Stimulated activated CD4-positive, alpha-beta T cell treated with anti-CD3 and anti-CD28 coated beads, Interleukin-15, amount 100 ng/mL, for 48 hours (primary cell): Measurements from ENCODE around the gene NISCH.
A peak's percentile ranks its signal among the peaks of the same experiment; 100 is the strongest.

Source experiments
- DNase-seq, 2 donors: peaks; one replicate each; pipeline ENCODE4 v3.0.0-alpha.2; 2020; ENCODE audit warnings: low read depth in 2 of 2

Gene NISCH

GRCh38 chr3:52455283-52456168, at the start of gene NISCH:
NISCH (plus strand) TSS chr3:52455604; CDS start chr3:52455642, 38 bp downstream.
- DNase-seq = peak; percentile 89 to 96

- DNase-seq = no peak
These were observed 49.2 kb upstream of the NISCH start for GRCh38 chr3:52406231-52406661.

- DNase-seq = no peak
These were observed 48.5 kb upstream of the NISCH start for GRCh38 chr3:52406791-52407510.

GRCh38 chr3:52407779-52408178, 47.6 kb upstream of the NISCH start:
- no peak for DNase-seq

GRCh38 chr3:52408466-52408865, 46.9 kb upstream of the NISCH start:
- no peak for DNase-seq

- DNase-seq = no peak
These were observed 39.6 kb upstream of the NISCH start for GRCh38 chr3:52415800-52416199.

GRCh38 chr3:52420388-52420787, 35.0 kb upstream of the NISCH start:
- DNase-seq = no peak

GRCh38 chr3:52422669-52423068, 32.7 kb upstream of the NISCH start:
- no peak for DNase-seq

- DNase-seq = no peak
These were observed 32.2 kb upstream of the NISCH start for GRCh38 chr3:52423173-52423572.

- DNase-seq = no peak
These were observed 27.0 kb upstream of the NISCH start for GRCh38 chr3:52428151-52429005.

- DNase-seq = no peak
These were observed 26.4 kb upstream of the NISCH start for GRCh38 chr3:52429031-52429430.

GRCh38 chr3:52429779-52430415, 25.5 kb upstream of the NISCH start:
- no peak for DNase-seq

GRCh38 chr3:52430416-52430810, 25.0 kb upstream of the NISCH start:
- no peak for DNase-seq

GRCh38 chr3:52431459-52432223, 23.8 kb upstream of the NISCH start:
- DNase-seq = no peak

GRCh38 chr3:52432225-52432624, 23.2 kb upstream of the NISCH start:
- no peak for DNase-seq

GRCh38 chr3:52432691-52433141, 22.7 kb upstream of the NISCH start:
- no peak for DNase-seq

GRCh38 chr3:52433328-52433995, 21.9 kb upstream of the NISCH start:
- DNase-seq = no peak

- DNase-seq = no peak
These were observed 21.4 kb upstream of the NISCH start for GRCh38 chr3:52433996-52434479.

GRCh38 chr3:52434491-52435115, 20.8 kb upstream of the NISCH start:
- DNase-seq = no peak
